H1 (cell line): Measurements from ENCODE around the gene NMUR1. TPM values are rescaled to one million over a fixed set of nuclear protein-coding genes. Genes with fewer than 3 reads are reported as not detected.

Experiments used
- BCL11A ChIP-seq, 2 experiments: IDR thresholded peaks; one replicate each; pipeline ENCODE4 v1.6.1; 2011; ENCODE audit warnings: low read depth in 2 of 2, low read length in 2 of 2, mild to moderate bottlenecking in 2 of 2
- CHD1 ChIP-seq: IDR thresholded peaks from 2 replicates; pipeline ENCODE4 v1.6.1; 2012; ENCODE audit warnings: low read depth, low read length, improper control_type of control experiment
- EZH2 ChIP-seq: fragments of 200-600 bp; sonication (generic); IDR thresholded peaks from 2 replicates; pipeline ENCODE4 v1.7.1; 2012; ENCODE audit warnings: low read depth, mild to moderate bottlenecking, moderate library complexity, low read length, inconsistent platforms; ENCODE audit not compliant: severe bottlenecking
- FOSL1 ChIP-seq: IDR thresholded peaks from 2 replicates; pipeline ENCODE4 v1.6.1; 2011; ENCODE audit warnings: mild to moderate bottlenecking, low read depth, low read length, moderate library complexity; ENCODE audit not compliant: insufficient read depth
- HDAC2 ChIP-seq, 2 experiments: fragments of 300-600 bp in 1 of 2; sonication (generic) in 1 of 2; IDR thresholded peaks; 2 replicates each; pipeline ENCODE4 v1.6.1; 2011 to 2012; ENCODE audit warnings: low read depth in 2 of 2, low read length in 2 of 2, mild to moderate bottlenecking in 2 of 2, moderate library complexity in 2 of 2, borderline replicate concordance in 1 of 2, inconsistent platforms in 1 of 2
- JUN ChIP-seq: IDR thresholded peaks from 2 replicates; pipeline ENCODE4 v1.6.1; 2011; ENCODE audit warnings: low read depth, mild to moderate bottlenecking, improper control_type of control experiment, low read length
- JUND ChIP-seq: IDR thresholded peaks from 2 replicates; pipeline ENCODE4 v1.6.1; 2011; ENCODE audit warnings: mild to moderate bottlenecking, improper control_type of control experiment, low read length
- KDM1A ChIP-seq: fragments of 200-600, 300-600 bp; sonication (generic); IDR thresholded peaks from 2 replicates; pipeline ENCODE4 v1.7.1; 2016; ENCODE audit warnings: mild to moderate bottlenecking, low read length, borderline replicate concordance
- MAFK ChIP-seq: IDR thresholded peaks from 2 replicates; pipeline ENCODE4 v1.6.1; 2012; ENCODE audit warnings: low read depth, mild to moderate bottlenecking, improper control_type of control experiment, low read length
- NANOG ChIP-seq: IDR thresholded peaks from 2 replicates; pipeline ENCODE4 v1.6.1; 2011; ENCODE audit warnings: low read length, low read depth, mild to moderate bottlenecking, inconsistent platforms; ENCODE audit not compliant: insufficient read depth, poor library complexity, severe bottlenecking
- POLR2A ChIP-seq, 2 experiments: IDR thresholded peaks; 1 replicate in 1 of 2; 2 replicates in 1 of 2; pipeline ENCODE4 v1.6.1; 2011; ENCODE audit warnings: low read depth in 2 of 2, low read length in 2 of 2, mild to moderate bottlenecking in 2 of 2; ENCODE audit errors: control extremely low read depth in 1 of 2
- RBBP5 ChIP-seq: IDR thresholded peaks from 2 replicates; pipeline ENCODE4 v1.7.1; 2012; ENCODE audit warnings: low read depth, mild to moderate bottlenecking, inconsistent platforms, low read length, moderate library complexity, borderline replicate concordance
- SIN3A ChIP-seq, 2 experiments: IDR thresholded peaks in 1 of 2; conservative IDR thresholded peaks in 1 of 2; 2 replicates each; pipeline ENCODE4 v1.6.1; 2011 to 2012; ENCODE audit warnings: low read length in 2 of 2, improper control_type of control experiment in 1 of 2, low read depth in 1 of 2, mild to moderate bottlenecking in 1 of 2
- SIRT6 ChIP-seq: IDR thresholded peaks from one replicate; pipeline ENCODE4 v1.7.1; 2012; ENCODE audit warnings: low read length, inconsistent platforms
- SRF ChIP-seq: IDR thresholded peaks from 2 replicates; pipeline ENCODE4 v1.6.1; 2011; ENCODE audit warnings: mild to moderate bottlenecking, low read depth, low read length, moderate library complexity
- SUZ12 ChIP-seq: fragments of 200-600 bp; sonication (generic); IDR thresholded peaks from 2 replicates; pipeline ENCODE4 v1.6.1; 2012; ENCODE audit warnings: mild to moderate bottlenecking, inconsistent platforms, low read length, moderate library complexity, mixed read lengths
- TAF7 ChIP-seq: optimal IDR thresholded peaks from 2 replicates; pipeline ENCODE3; 2011; ENCODE audit warnings: low read depth, mild to moderate bottlenecking, inconsistent platforms, low read length, moderate library complexity, borderline replicate concordance
- TBP ChIP-seq: IDR thresholded peaks from 2 replicates; pipeline ENCODE4 v1.6.1; 2011; ENCODE audit warnings: low read depth, low read length, improper control_type of control experiment
- polyA plus RNA-seq, 7 experiments: library from polyadenylated mRNA; depleted of rRNA in 3 of 7; stranded (reverse) in 5 of 7; unstranded in 2 of 7; fragments of >200 nt in 5 of 7; fragments of 200-250 nt in 2 of 7; gene quantifications; 1 replicate in 5 of 7; 2 replicates in 1 of 7; 4 replicates in 1 of 7; pipeline versions ENCODE4 v1.2.1 to v1.2.3, GENCODE V29; 2011 to 2013; ENCODE audit warnings: missing spikeins in 2 of 7, mixed read lengths in 2 of 7
- total RNA-seq: library from RNA; stranded (reverse); fragmentation: NEBNext Ultra II Directional; extraction: Animal tissue kit (Norgen Biotek cat#: 25700); gene quantifications from 2 replicates; pipeline ENCODE4 v1.2.1, GENCODE V29; 2021
- TF ChIP-seq, protein P1 (sequence below): IDR thresholded peaks from 2 replicates; pipeline ENCODE4 v1.6.1; 2012; ENCODE audit warnings: inconsistent platforms

The NMUR1 gene
- total and polyA plus RNA-seq, 2 of the 8 experiments (the other 6 are each of a cell fraction or from before 2014, with no cell fraction given): 0.56 to 1.5 TPM

DNA sequence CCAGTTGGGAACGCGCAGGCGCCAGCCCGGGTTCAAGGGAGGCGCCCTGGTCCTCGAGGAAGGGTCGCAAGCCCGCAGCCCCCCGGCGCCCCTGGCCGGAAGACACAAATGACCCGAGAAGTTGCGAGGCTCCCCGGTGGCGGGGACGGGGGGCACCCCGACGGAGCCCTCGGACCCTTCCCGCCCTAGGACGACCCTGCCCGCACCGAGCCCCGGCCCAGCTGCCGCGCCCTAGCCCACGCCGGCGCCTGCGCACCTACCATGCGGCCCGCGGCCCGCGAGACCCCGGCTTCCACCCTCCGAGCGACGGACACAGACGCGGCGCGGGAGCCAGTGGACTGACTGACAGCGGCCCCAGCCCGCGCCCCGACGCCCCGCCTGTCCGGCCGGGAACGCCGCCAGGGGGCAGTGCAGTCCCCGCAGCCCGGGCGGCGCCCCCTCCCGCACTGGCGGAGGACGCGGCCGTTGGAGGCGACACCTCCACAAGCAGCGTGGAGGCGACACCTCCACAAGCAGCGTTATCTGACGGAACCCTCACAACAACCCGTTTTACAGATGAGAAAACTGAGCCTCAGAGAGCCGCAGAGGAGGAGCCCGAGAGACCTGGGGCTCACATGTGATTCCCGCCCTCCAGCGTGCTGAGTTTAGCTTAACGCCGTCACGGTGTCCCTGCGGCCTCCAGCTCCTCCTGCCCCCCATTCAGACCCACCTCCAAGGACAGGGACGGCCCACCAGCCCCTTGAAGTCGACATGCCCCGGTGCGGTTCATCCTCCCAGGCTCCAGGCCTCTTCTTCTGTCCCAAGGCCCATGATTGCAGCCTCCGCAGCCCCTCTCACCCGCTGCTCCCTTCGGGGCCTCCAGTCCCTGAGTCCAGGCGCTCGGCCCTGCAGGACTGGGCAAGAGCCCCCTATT, at the start of gene NMUR1 (continued):
- TF ChIP-seq TBP: no peak
- 0 out of 2 replicates have a peak, but pooled peaks have one; percentile 23 for TF ChIP-seq SUZ12
- no peak for TF ChIP-seq CHD1
- TF ChIP-seq RBBP5: no peak
- TF ChIP-seq SRF: no peak
- peak; percentile 20 for TF ChIP-seq TAF7
- TF ChIP-seq JUND: no peak
- TF ChIP-seq NANOG: no peak
- peak; percentile 23 for TF ChIP-seq EZH2
- TF ChIP-seq MAFK: no peak
- no peak for TF ChIP-seq SIRT6
- TF ChIP-seq POLR2A (IDR thresholded peaks at IDR 0.05; ENCODE audit: control extremely low read depth in 1 of 2, low read depth in 2 of 2, low read length in 2 of 2): no peak
- no peak for TF ChIP-seq JUN
- TF ChIP-seq FOSL1: no peak
- TF ChIP-seq HDAC2 (IDR thresholded peaks at IDR 0.05; ENCODE audit: borderline replicate concordance in 1 of 2, low read depth in 2 of 2, low read length in 2 of 2): peak in 1 of 2 experiments; percentile 93; a peak in 2 of 4 replicates
- TF ChIP-seq BCL11A (IDR thresholded peaks at IDR 0.05; ENCODE audit: low read depth in 2 of 2, low read length in 2 of 2): no peak
- peak; percentile 97 for TF ChIP-seq KDM1A
- TF ChIP-seq, protein P1, sequence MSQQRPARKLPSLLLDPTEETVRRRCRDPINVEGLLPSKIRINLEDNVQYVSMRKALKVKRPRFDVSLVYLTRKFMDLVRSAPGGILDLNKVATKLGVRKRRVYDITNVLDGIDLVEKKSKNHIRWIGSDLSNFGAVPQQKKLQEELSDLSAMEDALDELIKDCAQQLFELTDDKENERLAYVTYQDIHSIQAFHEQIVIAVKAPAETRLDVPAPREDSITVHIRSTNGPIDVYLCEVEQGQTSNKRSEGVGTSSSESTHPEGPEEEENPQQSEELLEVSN: peak; percentile 78
- TF ChIP-seq SIN3A (conservative IDR thresholded peaks at IDR 0.05 in 1 of 2, IDR thresholded peaks at IDR 0.05 in 1 of 2; ENCODE audit: low read depth in 1 of 2, low read length in 2 of 2): 0 out of 4 replicates have a peak, but pooled peaks of 1 of the 2 experiments have one; percentile 44
